Panc1 (cell line): ENCODE results near the gene FBXO47. TPM values are rescaled to one million over a fixed set of nuclear protein-coding genes. Genes with fewer than 3 reads are reported as not detected.

Experiments
- ATAC-seq: fragments of 200-7000 bp; cut with Tn5 transposase; 2 replicates; pipeline ENCODE4 v1.9.1; 2020; ENCODE audit warnings: mild to moderate bottlenecking, moderate library complexity
- BruUV-seq: library from RNA; stranded (reverse); fragments of 400-500 nt; replicated peaks from 2 replicates; lab custom pipeline; 2021; lab: Mats Ljungman, UMichigan
- CTCF ChIA-PET: fragments of 300-600 bp; sonication (Branson Sonifier 250); formaldehyde crosslinking; loops from one replicate; lab custom pipeline; 2022; ENCODE audit warnings: antibody characterized with exemption; lab: Charles Lee
- POLR2A ChIA-PET: fragments of 300-600 bp; sonication (Branson Sonifier 250); formaldehyde crosslinking; loops from one replicate; lab custom pipeline; 2022; ENCODE audit warnings: antibody characterized with exemption; lab: Charles Lee
- DNase-seq: peaks from one replicate; pipeline ENCODE4 v3.0.0-alpha.2; 2010; ENCODE audit warnings: low read depth, low spot score
- H3K27ac ChIP-seq: 2 replicates; pipeline ENCODE4 v1.5.1; 2011; ENCODE audit warnings: mild to moderate bottlenecking, low read length, inconsistent platforms
- H3K27me3 ChIP-seq: fragments of 200-500 bp; sonication (Bioruptor generic); 2 replicates; pipeline ENCODE4 v1.6.0; 2014; ENCODE audit warnings: low read length, inconsistent platforms; ENCODE audit not compliant: control insufficient read depth, insufficient read depth
- H3K36me3 ChIP-seq: fragments of 200-500 bp; sonication (Bioruptor generic); 2 replicates; pipeline ENCODE4 v1.5.1; 2014; ENCODE audit warnings: inconsistent platforms, mild to moderate bottlenecking, low read length, moderate library complexity; ENCODE audit not compliant: control insufficient read depth, insufficient read depth
- H3K4me1 ChIP-seq: 2 replicates; pipeline ENCODE4 v1.5.1; 2011; ENCODE audit warnings: inconsistent platforms, mild to moderate bottlenecking, low read length, moderate library complexity; ENCODE audit not compliant: control insufficient read depth, insufficient read depth
- H3K4me3 ChIP-seq, 2 experiments: 2 replicates each; pipeline ENCODE4 v1.5.1; 2011 to 2012; ENCODE audit warnings: low read depth in 2 of 2, low read length in 2 of 2, mild to moderate bottlenecking in 2 of 2, inconsistent platforms in 1 of 2, moderate library complexity in 1 of 2
- H3K9me3 ChIP-seq: fragments of 200-500 bp; sonication (Bioruptor generic); 2 replicates; pipeline ENCODE4 v1.5.1; 2014; ENCODE audit warnings: low read depth, mild to moderate bottlenecking, inconsistent platforms, low read length, moderate library complexity; ENCODE audit not compliant: control insufficient read depth, insufficient read depth
- POLR2AphosphoS5 ChIP-seq: IDR thresholded peaks from 2 replicates; pipeline ENCODE4 v1.6.1; 2012; ENCODE audit warnings: mild to moderate bottlenecking, low read depth, low read length, moderate library complexity
- SIN3A ChIP-seq: IDR thresholded peaks from 2 replicates; pipeline ENCODE4 v1.6.1; 2012; ENCODE audit warnings: low read depth, mild to moderate bottlenecking, low read length, moderate library complexity, borderline replicate concordance; ENCODE audit not compliant: insufficient read depth
- TCF7L2 ChIP-seq: IDR thresholded peaks from 2 replicates; pipeline ENCODE4 v1.6.1; 2011; ENCODE audit warnings: mild to moderate bottlenecking, low read depth, low read length, inconsistent platforms
- in situ Hi-C: cut with HindIII; loops from 2 replicates; pipeline ENCODE4 v1.10.0; 2016; ENCODE audit warnings: low sequenced_read_pairs, low pct_unique_long_range_greater_than_20kb
- intact Hi-C: fragments of 100-400 bp; cut with micrococcal nuclease; formaldehyde crosslinking; loops from one replicate; pipeline ENCODE4 v1.10.0; 2022; ENCODE audit not compliant: unreplicated experiment
- total RNA-seq: library from RNA; stranded (reverse); gene quantifications from one replicate; pipeline ENCODE4 v1.2.1, GENCODE V29; 2021; ENCODE audit not compliant: unreplicated experiment
- TF ChIP-seq, protein P1 (sequence below): fragments of 450-650 bp; IDR thresholded peaks from 2 replicates; pipeline ENCODE4 v1.5.1; 2017; ENCODE audit warnings: mild to moderate bottlenecking
- TF ChIP-seq, protein P2 (sequence below), 2 experiments: IDR thresholded peaks; 2 replicates each; pipeline ENCODE4 v1.6.1; 2011 to 2012; ENCODE audit warnings: low read depth in 2 of 2, control low read depth in 1 of 2, low read length in 1 of 2, mild to moderate bottlenecking in 1 of 2, moderate library complexity in 1 of 2; ENCODE audit not compliant: insufficient read depth in 1 of 2

The FBXO47 gene
- total RNA-seq, 1 experiment from 2014 or later, result not detected

DNA sequence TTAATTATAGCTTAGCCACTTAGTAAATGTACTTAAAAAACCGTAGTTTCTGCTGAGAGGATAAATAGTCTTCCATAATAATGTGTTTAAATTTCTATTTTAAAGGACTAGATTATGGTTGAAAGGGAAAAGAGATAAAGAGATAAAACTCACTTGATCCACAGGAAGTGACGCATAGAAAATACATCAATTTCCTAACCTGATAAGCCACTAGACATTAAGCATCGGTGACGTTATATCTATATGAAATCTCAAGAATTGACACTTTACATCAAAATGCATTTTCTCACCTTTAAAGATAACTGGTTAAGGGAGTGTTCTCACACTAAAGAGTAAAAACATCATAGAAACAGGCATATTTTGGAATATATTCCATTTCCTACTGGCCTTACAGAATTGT lies 5.8 kb downstream of the FBXO47 start:
- DNase-seq (no peak), ATAC-seq (no peak)
- BruUV-seq, result no TSS peak
- Histone ChIP-seq H3K9me3 (no peaks in the 10 kb centered on the region), H3K27ac (no peak overlapping the region), H3K4me1 (no peaks in the 10 kb centered on the region; the same call in 1 of the 2 replicates), H3K36me3 (no peaks in the 10 kb centered on the region), H3K4me3 (no peak overlapping the region), H3K27me3 (no peaks in the 10 kb centered on the region)
- intact Hi-C loops (no loop called here), in situ Hi-C loops (no loop called here)
- TF ChIP-seq, protein P1, sequence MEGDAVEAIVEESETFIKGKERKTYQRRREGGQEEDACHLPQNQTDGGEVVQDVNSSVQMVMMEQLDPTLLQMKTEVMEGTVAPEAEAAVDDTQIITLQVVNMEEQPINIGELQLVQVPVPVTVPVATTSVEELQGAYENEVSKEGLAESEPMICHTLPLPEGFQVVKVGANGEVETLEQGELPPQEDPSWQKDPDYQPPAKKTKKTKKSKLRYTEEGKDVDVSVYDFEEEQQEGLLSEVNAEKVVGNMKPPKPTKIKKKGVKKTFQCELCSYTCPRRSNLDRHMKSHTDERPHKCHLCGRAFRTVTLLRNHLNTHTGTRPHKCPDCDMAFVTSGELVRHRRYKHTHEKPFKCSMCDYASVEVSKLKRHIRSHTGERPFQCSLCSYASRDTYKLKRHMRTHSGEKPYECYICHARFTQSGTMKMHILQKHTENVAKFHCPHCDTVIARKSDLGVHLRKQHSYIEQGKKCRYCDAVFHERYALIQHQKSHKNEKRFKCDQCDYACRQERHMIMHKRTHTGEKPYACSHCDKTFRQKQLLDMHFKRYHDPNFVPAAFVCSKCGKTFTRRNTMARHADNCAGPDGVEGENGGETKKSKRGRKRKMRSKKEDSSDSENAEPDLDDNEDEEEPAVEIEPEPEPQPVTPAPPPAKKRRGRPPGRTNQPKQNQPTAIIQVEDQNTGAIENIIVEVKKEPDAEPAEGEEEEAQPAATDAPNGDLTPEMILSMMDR, result no peak
- TF ChIP-seq SIN3A, result no peak
- TF ChIP-seq, protein P2, sequence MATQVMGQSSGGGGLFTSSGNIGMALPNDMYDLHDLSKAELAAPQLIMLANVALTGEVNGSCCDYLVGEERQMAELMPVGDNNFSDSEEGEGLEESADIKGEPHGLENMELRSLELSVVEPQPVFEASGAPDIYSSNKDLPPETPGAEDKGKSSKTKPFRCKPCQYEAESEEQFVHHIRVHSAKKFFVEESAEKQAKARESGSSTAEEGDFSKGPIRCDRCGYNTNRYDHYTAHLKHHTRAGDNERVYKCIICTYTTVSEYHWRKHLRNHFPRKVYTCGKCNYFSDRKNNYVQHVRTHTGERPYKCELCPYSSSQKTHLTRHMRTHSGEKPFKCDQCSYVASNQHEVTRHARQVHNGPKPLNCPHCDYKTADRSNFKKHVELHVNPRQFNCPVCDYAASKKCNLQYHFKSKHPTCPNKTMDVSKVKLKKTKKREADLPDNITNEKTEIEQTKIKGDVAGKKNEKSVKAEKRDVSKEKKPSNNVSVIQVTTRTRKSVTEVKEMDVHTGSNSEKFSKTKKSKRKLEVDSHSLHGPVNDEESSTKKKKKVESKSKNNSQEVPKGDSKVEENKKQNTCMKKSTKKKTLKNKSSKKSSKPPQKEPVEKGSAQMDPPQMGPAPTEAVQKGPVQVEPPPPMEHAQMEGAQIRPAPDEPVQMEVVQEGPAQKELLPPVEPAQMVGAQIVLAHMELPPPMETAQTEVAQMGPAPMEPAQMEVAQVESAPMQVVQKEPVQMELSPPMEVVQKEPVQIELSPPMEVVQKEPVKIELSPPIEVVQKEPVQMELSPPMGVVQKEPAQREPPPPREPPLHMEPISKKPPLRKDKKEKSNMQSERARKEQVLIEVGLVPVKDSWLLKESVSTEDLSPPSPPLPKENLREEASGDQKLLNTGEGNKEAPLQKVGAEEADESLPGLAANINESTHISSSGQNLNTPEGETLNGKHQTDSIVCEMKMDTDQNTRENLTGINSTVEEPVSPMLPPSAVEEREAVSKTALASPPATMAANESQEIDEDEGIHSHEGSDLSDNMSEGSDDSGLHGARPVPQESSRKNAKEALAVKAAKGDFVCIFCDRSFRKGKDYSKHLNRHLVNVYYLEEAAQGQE (IDR thresholded peaks at IDR 0.05; ENCODE audit: insufficient read depth in 1 of 2, low read depth in 2 of 2, low read length in 1 of 2), result no peak
- TF ChIP-seq TCF7L2, result no peak
- ChIA-PET CTCF (no interaction called here), POLR2A (no interaction called here)

DNA sequence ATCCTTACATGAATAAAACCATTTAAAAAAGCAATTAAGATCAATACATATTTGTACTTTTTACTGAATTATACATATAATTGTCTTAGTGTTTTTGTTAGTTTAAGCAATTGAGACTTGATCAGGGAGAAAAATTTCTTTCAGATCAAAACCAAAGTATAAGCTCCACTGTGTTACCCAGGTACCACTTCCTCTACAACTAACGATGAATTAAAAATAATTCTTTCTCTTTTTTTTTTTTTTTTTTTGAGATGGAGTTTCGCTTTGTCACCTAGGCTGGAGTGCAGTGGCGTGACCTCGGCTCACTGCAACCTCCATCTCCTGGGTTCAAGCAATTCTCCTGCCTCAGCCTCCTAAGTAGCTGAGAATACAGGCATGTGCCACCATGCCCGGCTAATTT lies 6.8 kb downstream of the FBXO47 start:
- no peak for DNase-seq
- ATAC-seq, result no peak
- no peaks in the 10 kb centered on the region; the same call in 1 of the 2 replicates for H3K4me1 ChIP-seq
- H3K9me3 ChIP-seq, result no peaks in the 10 kb centered on the region
- H3K4me3 ChIP-seq, result no peak overlapping the region
- intact Hi-C loops, result no loop called here
- H3K36me3 ChIP-seq, result no peaks in the 10 kb centered on the region
- CTCF ChIA-PET, result interaction anchor here (0.7 kb wide), 1 partner anchor 1033 kb away, joined by 13 read pairs; no protein-coding TSS in a partner anchor
- BruUV-seq, result no TSS peak
- H3K27me3 ChIP-seq, result no peaks in the 10 kb centered on the region
- POLR2A ChIA-PET, result interaction anchor here (0.6 kb wide), 1 partner anchor 35 kb away, joined by 4 read pairs; no protein-coding TSS in a partner anchor
- in situ Hi-C loops, result no loop called here
- TF ChIP-seq, protein P1, result no peak
- TF ChIP-seq SIN3A (no peak), POLR2AphosphoS5 (no peak), TCF7L2 (no peak)
- TF ChIP-seq, protein P2 (IDR thresholded peaks at IDR 0.05; ENCODE audit: insufficient read depth in 1 of 2, low read depth in 2 of 2, low read length in 1 of 2), result no peak
- no peak overlapping the region for H3K27ac ChIP-seq
